Adipose tissue (tissue), 3 donors: ENCODE data around the gene CCDC102A. TPM values are rescaled to one million over a fixed set of nuclear protein-coding genes. Genes with fewer than 3 reads are reported as not detected.

Source experiments
- polyA plus RNA-seq, 3 donors: library from polyadenylated mRNA; stranded (reverse); fragments of 200-250 nt; gene quantifications; one replicate each; pipeline ENCODE4 v1.2.3, GENCODE V29; 2013
- donor health status: healthy with polysubstance abuse.
- donor health status: Bipolar disorder and iron deficiency.
- donor health status: healthy.

Gene CCDC102A
- polyA plus RNA-seq, 3 donors: 1.9 to 11.5 (median 2.2) TPM

Other genes with a start within 250 kb of the CCDC102A start
- gene CCL22, start 177.8 kb downstream of the CCDC102A start, polyA plus RNA-seq: under 1 TPM in 2 of 3 donors, not detected in 1; 0.02 to 0.03 TPM
- gene CX3CL1, start 164.1 kb downstream of the CCDC102A start, polyA plus RNA-seq: 10 to 100 TPM in 2 of 3 donors, 1 to 10 TPM in 1; 8.9 to 30.1 (median 24.7) TPM
- gene CCL17, start 131.8 kb downstream of the CCDC102A start, polyA plus RNA-seq: not detected
- gene CIAPIN1, start 89.2 kb downstream of the CCDC102A start, polyA plus RNA-seq: 10 to 100 TPM; 16.2 to 31.6 (median 24.9) TPM
- 10 to 100 TPM; 37.2 to 49.7 (median 42.5) TPM for gene COQ9, start 89.1 kb downstream of the CCDC102A start, polyA plus RNA-seq
- gene POLR2C, start 73.9 kb downstream of the CCDC102A start, polyA plus RNA-seq: 10 to 100 TPM; 39.3 to 52.1 (median 39.4) TPM
- 10 to 100 TPM in 2 of 3 donors, 1 to 10 TPM in 1; 7.6 to 19.5 (median 11.1) TPM for gene DOK4, start 50.1 kb downstream of the CCDC102A start, polyA plus RNA-seq
- under 1 TPM in 2 of 3 donors, not detected in 1; 0.09 to 0.26 TPM for gene ADGRG5, start 6.1 kb upstream of the CCDC102A start, polyA plus RNA-seq
- 10 to 100 TPM; 35.8 to 51.4 (median 38.6) TPM for gene ADGRG1, start 92.1 kb upstream of the CCDC102A start, polyA plus RNA-seq
- 10 to 100 TPM in 1 of 3 donors, 1 to 10 TPM in 1, under 1 TPM in 1; 0.32 to 15.7 (median 8.4) TPM for gene ADGRG3, start 131.7 kb upstream of the CCDC102A start, polyA plus RNA-seq
- gene DRC7, start 158.2 kb upstream of the CCDC102A start, polyA plus RNA-seq: under 1 TPM in 2 of 3 donors, not detected in 1; 0.18 to 0.24 TPM
- 10 to 100 TPM; 11.4 to 16.5 (median 15.0) TPM for gene KATNB1, start 199.2 kb upstream of the CCDC102A start, polyA plus RNA-seq